ENCODE results near the gene GNAO1.
A peak's percentile ranks its signal among the peaks of the same experiment; 100 is the strongest.

GNAO1 gene
- total RNA-seq = 4.8 to 5.3 reads per million in 2 donors

GRCh38 chr16:56191156-56191815 is at the start of gene GNAO1:
Gene GNAO1 (plus strand): TSS chr16:56191489. CDS start chr16:56192236, 747 bp downstream.
- DNase-seq = peak; percentile 34 to 84 (median 63)

GRCh38 chr16:56143666-56144065 is 47.6 kb upstream of the GNAO1 start:
- DNase-seq = no peak

DNA sequence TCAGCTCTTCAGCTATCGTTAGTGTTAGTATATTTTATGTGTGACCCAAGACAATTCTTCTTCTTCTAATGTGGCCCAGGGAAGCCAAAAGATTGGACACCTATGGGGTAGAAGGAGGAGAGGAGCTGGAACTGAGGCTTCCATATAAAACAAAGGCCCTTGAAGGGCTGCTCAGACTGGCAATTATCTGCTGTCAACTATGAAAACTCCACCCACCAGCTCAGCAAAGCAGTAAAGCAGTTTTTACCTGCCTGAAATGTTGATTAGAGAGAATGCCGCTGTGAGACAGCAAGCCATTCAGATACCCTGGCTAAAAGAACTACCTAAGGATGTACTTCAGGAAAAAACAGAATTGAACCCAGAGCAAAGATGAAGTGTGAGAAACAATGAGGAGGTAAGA is 45.9 kb upstream of the GNAO1 start:
- no peak for DNase-seq

DNA sequence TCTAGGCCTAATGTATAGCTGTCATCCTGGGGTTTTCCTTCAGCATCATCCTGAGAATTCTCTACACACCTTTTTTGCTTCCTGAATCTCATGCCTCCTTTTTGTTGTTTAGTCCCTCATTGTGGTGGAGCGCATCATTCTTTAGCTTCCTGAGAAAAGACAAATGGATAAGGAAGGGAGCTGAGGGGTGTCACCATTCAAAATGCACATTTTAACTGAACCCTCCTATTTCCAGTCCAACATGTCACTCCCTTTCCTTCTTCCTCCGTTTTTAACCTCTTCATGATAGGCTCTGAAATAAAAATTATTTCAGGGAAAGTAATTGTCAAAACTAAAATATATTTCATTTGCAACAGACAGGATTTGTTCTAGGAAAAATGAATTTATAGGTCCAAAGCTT is 39.7 kb upstream of the GNAO1 start:
- DNase-seq = no peak

DNA sequence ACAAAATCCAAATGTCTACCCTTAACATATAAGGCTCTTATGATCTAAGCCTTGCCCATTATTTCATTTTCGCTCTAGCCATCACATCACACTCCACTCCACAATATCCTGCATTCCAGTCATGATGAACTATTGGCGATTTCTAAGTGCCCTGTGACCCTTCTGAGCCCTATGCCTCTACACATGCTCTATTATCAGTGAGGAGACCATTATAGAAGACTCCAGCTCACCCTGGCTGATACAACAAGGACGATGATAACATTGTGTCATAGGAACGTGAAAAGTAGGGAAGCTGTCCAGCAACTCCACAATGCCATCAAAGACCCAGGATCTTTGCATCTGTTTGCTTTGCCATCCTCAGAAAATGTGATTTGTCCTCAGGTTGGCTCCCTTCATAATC is 29.6 kb upstream of the GNAO1 start:
- DNase-seq = no peak

GRCh38 chr16:56163089-56163488 is 28.2 kb upstream of the GNAO1 start:
- DNase-seq = no peak

- peak in 1 of 5 experiments; percentile 32 for DNase-seq
Measured at GRCh38 chr16:56163938-56164337, 27.4 kb upstream of the GNAO1 start.

DNA sequence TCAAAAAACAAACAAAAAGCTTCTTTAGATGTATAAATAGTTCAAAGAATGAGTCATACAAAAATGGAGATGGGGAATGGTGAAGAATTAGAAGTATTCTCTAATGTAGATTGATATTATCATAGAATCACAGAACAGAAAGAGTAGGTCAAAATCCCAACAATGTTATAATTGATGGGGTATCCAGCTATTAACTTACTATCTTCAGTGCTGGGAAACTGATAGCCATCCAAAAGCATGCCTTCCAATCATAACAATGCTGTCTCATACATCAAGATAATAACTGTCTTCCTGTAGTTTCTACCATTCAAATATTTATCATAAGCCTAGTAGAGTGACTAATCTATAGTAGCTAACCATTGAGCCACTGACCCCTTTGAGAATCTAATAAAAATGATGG is 26.7 kb upstream of the GNAO1 start:
- DNase-seq = no peak

DNA sequence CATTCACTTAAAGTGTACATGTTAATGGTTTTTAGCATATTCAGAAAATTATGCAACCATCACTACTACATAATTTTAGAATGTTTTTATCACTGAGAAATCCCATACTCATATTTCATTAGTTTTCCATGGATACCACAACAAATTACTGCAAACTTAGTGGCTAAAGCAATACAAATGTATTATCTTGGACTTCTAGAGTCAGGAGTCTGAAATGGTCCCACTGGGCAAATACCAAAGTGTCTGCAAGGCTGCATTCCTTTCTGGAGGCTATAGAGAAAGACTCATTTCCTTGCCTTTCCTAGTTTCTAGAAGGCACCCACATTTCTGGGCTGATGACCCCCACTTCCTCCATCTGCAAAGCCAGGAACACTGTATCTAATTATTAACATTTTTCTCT is 16.9 kb upstream of the GNAO1 start:
- DNase-seq = no peak

DNA sequence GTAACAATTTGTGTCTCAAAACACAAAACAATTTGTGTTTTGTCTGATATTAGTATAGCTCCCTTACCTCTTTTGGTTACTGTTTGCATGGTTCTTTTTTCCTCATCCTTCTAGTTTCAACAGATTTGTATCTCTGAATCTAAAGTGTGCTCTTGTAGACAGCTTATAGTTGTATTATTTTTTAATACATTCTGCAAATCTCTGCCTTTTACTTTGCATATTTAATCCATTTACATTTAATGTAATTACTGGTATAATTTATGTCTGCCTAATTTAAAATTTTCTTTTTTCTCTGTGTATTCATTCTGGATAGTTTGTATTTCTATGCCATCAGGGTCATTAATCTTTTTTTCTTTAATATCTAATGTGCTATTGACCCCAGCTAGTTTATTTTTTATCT is 9.9 kb upstream of the GNAO1 start:
- DNase-seq = no peak

DNA sequence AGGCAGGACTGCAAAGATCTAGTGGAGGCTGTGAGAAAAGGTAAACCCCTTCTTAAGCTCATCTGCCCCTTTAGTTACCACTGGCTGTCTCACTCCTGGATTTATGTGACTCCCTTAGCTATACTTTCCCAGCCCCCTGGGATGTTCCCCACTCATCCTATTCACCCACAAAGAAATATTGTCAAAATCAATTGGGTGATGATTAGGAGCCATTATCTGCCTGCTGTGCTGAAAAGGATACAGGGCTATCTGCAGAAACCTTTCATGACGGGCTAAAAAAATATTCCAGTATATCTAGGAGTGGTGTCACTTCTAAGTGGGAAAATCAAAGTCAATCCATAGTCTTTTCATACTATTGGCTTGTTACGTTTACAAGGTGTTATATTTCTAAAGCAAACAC is 8.0 kb upstream of the GNAO1 start:
- DNase-seq = no peak

- DNase-seq = no peak
Measured at GRCh38 chr16:56190048-56190676, 1.1 kb upstream of the GNAO1 start.

DNA sequence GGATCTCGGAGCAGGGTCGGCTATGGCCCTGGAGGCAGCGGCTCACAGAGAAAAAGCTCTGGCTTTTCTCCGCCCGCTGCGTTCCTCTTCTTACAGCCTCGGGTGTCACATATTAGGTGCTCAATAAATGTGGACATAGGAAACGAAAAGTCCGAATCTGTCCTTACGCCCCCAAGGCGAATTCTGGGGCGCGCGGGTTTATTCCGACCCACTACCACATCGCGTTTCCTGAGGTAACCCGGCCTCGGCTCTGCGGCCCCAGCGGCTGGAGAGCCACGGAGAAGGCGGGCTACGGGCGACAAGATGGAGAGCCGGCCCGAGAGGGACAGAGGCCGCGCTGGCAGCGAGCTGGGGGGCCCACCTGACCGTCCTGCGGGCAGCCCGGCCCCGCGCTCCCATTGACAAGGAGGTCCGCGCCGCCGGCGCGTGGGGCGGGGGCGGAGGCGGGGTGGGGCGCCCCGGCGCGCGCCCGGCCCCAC is 573 bp upstream of the GNAO1 start:
- DNase-seq = no peak

- peak in 1 of 5 experiments; percentile 19 for DNase-seq
Measured at GRCh38 chr16:56191835-56192634, 746 bp downstream of the GNAO1 start.

- DNase-seq = no peak
Measured at GRCh38 chr16:56192635-56192945, 1.3 kb downstream of the GNAO1 start.

GRCh38 chr16:56192986-56193945 is 2.0 kb downstream of the GNAO1 start:
- no peak for DNase-seq

- peak; percentile 33 to 73 (median 70) for DNase-seq
Measured at GRCh38 chr16:56193951-56194726, 2.9 kb downstream of the GNAO1 start.

DNA sequence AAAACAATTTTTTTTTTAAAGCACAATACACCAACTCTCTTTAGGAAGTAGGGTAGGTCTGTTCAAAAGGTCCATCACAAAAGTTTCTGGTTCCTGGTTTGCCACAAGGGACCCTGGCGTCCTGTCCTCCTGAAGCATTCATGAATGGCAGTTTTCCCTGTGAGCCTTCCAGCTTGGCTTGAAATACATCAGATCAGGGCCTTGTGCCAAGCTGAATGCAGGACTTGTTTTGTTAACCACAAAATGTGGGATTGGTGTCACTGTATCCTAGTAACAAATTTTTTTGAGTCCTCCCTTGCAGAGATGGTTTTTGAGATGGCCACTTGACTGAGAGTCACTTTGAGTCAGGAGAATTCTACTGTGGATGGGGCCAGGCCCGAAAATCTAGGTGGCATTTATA is 3.9 kb downstream of the GNAO1 start:
- no peak for DNase-seq

- DNase-seq = no peak
Measured at GRCh38 chr16:56196381-56196780, 5.1 kb downstream of the GNAO1 start.

DNA sequence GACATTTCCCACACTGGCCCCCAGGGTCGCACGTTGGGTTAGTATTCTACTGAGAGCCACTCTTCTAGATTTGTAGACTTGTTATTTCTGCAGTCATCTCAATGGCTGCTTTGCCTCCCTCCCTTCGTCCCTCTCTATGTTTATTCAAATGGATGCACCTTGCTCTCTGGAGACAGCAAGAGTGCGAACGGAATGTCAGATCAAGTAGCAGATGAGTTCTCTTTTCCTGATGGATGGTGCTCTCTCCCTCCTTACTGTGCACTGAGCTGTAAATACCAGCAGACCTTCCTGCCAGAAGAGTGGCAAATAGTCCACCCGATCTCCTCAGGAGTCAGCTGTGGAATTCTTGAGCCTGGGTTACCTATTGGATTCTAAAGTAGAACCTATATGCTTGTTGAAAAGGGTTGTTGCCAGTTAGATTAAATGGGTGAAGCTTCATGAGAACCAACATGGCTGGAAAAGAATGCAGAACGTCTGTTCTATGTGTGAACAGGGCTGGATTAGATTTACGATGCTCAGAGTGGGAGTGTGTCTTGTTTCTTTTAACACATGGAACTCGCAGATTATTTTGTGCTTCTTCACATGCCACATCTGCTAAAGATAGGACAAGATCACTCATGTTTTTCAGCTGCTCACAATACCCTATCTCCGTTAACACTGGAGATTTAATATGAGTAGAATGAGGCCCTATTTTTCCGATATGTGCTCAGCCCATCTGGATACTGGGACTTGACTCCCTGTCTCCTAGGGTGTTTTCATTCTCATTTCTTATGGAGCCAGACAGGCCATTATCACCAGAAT is 6.1 kb downstream of the GNAO1 start:
- no peak for DNase-seq
